ENCODE results near the gene DAB1.

Gene DAB1

GRCh38 chr1:57411262-57411661 lies 12.6 kb downstream of the DAB1 start:
- no peak for DNase-seq (ENCODE audit: low read depth)

GRCh38 chr1:57410508-57410907 lies 13.4 kb downstream of the DAB1 start:
- no peak for DNase-seq (ENCODE audit: low read depth)

- no peak for DNase-seq (ENCODE audit: low read depth)
These were observed 15.9 kb downstream of the DAB1 start for GRCh38 chr1:57407928-57408327.

DNA sequence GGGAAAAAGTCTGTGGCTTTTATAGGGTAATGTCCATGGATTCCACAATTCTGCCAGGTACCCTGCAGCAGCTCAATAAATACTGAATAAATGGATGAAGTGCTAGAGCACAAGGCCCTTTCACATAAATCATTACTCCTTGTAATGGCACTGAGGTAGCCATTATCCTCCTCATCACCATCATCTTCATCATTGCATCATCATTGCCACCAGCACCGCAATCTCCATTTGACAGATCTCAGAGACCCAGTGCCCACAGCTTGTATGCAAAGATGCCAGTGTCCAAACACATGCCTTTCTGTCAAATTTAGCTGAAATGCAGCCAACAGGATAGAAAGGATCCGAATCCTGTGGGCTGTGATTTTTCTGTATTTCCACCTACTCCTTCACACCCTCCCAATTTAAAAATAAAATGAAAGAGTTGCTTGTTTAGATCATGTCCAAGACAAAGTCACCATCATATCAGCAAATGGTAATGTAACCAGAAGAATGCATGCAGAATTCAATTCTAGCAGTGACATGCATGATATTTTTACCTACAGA lies 17.4 kb downstream of the DAB1 start:
- DNase-seq (ENCODE audit: low read depth): no peak

DNA sequence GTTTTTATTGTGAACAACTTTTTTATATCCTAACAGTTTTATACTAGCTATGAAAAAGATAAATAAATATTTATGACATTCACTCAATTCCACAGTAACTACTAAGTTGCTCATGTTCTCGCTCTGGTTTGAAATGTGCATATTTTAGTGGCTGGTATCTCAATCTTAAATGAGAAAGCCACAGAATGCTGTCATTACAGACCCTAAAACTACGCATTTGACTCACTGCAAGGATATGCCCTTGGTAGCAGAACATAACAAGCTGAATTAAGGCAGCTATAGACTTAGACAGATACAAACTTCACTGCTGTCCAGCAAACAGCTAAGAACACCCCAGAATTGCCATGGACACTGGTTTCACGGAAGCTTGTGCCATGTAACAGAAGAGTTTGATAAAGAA lies 19.0 kb downstream of the DAB1 start:
- no peak for DNase-seq (ENCODE audit: low read depth)

DNA sequence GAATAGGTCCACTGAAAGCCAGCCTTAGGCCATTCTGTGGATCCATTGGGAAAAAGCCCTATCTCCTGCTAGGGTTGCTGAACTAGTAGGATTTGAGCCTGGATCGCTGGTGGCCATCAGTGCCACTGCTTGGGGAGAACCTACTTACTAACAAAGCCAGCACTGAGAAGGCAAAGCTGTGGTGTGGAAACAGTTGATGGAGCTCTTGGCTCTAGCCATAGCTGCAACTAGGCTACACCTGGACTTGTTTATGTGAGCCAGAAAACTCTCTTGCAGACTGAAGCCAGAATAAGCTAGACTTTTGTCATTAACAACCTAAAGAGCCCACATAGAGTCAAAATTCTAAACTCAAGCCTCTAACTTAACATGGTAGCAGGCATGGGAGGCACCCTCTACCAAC lies 20.7 kb downstream of the DAB1 start:
- no peak for DNase-seq (ENCODE audit: low read depth)

DNA sequence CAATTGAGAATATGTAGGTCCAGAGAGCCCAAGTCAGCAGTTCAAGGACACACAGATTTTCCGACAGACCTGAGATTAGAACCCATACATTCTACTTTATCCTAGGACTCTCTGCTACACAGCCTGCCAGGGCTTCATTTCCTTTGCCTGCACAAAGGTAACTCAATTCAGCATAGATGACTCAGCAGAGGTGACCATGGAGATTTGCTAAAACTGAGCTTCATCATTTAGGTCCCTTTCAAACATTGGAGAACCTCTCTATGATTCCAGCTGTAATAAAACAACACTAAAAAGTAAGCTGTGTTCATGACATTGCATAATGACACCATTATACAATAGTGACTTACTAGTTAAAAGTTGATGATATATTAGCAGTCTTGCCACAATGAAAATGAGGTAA lies 22.2 kb downstream of the DAB1 start:
- no peak for DNase-seq (ENCODE audit: low read depth)

DNA sequence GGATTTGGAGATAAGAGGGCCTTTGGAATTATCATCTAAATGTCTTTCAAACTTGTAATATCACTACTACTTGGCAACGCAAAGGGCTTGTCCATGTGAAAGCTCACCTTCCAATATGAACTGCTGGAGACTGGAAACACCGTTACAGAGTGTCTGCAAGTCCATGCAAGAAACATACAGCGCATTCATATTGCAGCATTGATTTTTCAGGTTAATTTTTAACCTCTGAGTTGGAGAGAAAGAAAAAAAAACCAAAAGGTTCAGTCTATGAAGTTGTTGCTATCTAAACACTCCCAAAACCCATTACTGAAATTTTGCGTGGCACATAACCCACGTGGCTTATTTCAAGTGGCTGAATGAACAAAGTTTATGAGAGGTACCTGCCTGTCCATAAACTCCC lies 23.8 kb downstream of the DAB1 start:
- DNase-seq (ENCODE audit: low read depth): no peak

- no peak for DNase-seq (ENCODE audit: low read depth)
These were observed 30.7 kb downstream of the DAB1 start for GRCh38 chr1:57393058-57393584.

DNA sequence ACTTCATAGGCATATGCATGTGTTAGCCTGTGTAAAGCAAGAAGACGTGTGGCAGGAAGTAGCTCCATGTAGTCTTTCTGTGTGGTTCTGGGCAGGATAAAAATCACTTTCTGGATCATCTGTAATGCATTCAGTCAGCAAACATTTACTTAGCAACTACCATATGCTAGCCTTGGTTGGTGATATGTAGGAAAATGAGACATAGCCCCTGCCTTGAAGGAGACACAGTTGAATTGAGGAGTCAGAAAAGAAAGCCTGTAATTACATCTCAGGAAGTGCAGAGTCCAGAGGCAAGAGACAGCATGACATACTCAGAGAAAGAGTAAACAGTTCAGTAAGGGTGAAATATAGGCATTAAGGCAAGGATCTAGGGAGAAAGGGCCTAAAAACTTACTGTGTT lies 38.5 kb downstream of the DAB1 start:
- no peak for DNase-seq (ENCODE audit: low read depth)

DNA sequence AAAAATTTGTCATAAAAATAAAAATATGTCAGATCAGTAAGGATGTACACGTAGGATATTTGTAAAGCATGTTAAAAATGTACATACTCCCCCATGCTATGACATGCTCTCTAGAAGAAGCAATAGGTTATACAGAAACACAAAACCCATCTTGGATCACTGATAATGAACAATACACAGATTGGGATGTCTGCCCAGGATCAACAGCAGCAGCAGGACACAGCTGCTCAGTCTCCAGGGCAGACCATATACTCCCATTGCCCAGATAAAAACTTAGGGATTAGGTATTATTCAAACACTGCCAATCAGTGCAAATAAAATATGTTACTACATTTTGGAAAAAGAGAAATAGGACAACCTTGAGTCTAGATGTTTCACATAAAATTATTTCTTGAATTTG lies 39.0 kb downstream of the DAB1 start:
- no peak for DNase-seq (ENCODE audit: low read depth)

DNA sequence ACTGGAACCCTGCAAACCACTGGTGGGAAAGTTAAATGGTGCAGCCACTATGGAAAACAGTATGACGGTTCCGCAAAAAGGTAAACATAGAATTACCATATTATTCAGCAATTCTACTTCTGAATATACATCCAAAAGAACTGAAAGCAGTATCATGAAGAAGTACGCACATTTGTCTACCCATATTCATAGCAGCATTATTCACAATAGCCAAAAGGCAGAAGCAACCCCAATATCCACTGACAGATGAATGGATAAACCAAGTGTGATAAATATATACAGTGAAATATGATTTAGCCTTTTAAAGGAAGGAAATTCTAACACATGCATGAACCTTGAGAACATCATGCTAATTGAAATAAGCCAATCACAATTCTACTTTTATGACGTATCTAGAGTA lies 39.6 kb downstream of the DAB1 start:
- DNase-seq (ENCODE audit: low read depth): no peak

DNA sequence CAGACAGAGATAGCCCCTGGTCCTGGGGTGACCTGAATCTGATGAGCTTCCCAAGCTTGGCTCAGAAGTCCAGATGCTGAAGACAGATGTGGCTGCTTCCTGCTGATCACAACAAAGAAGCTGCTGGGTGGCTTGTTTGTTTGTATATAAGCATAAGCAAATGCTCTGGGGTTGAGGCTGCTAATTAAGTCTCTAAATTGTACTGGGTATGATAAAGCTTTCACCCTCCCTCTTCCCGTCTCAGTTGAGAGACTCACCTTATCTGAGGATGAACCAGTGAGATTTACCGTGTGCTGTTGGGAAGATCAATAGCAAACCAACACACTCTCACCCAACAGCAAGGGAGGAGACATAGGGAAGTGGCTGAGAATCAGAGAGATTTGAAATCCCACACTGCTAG lies 42.0 kb downstream of the DAB1 start:
- no peak for DNase-seq (ENCODE audit: low read depth)

GRCh38 chr1:57381426-57381825 lies 42.4 kb downstream of the DAB1 start:
- DNase-seq (ENCODE audit: low read depth): no peak

DNA sequence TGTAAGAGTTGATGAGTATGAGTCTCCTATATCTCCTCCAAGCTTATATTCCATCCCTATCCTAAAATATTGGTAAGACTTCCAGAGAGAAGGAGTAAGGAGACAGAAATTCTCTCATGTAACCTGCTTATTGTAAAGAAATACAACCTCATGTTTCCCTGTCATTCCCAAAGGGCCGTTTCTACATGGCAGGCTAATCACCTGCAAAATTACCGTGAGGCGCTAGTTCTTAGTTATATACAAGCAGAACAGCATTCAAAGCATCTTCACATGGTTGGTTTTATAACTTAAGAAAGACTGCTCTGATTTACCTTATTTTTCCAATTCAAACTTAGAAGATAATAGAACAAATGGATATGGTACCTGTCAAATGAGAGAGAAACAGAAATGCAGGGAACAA lies 42.9 kb downstream of the DAB1 start:
- DNase-seq (ENCODE audit: low read depth): no peak

- DNase-seq (ENCODE audit: low read depth): no peak
These were observed 45.3 kb downstream of the DAB1 start for GRCh38 chr1:57378534-57378933.

DNA sequence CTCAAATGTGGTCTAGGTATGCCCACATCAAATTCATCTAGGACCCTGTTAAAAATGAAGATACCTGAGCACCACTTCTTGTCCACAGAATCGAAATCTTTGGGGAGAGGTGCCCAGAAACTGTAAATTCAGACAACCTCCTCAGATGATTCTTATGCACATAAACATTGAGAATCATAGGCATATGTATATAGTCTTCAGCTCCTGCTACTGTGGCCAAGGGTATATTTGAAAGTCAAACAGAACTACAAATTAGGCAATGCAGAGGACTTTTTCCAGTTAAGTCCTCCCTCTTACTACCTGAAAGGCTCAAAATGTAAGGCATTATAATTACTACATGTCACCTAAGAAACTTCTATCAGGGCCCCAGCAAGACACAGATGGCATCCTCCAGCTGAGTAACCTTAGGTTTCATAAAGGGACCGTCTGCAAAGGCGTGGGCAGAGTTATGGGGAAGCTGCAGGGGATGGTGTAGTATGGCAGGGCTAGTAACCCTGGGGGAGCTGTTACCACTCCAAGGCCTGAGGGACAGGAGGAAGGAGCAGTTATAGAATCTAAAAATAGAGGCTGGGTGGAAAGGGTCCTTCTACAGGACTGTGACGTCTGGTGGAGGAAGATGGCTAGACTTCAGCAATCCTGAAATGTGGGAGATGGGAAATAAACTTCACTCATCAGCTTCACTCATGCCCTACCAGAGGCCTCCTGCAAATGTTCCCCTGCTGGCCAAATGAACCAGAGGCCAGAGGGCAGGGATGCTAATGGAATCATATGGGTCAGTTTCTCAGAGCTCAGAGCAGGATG lies 46.3 kb downstream of the DAB1 start:
- no peak for DNase-seq (ENCODE audit: low read depth)

- DNase-seq (ENCODE audit: low read depth): no peak
These were observed 47.8 kb downstream of the DAB1 start for GRCh38 chr1:57376041-57376440.

DNA sequence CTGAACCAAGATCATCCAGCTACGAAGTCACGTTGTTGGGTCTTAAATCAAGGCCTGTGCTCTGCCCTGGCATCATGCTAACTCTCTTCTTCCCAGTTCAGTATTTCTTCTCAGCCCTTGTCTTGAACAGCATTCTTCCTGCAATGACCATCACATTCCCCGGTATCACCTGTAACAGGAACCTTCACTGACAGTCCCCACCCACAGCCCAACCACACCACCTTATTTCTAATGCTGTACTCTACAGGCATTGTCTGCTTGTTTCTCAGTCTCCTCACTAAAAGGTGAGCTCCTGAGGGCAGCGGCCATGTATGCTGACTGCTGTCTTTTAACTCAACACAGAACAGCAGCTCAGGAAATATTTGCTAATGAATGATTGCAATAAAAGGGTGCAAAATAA lies 54.0 kb downstream of the DAB1 start:
- no peak for DNase-seq (ENCODE audit: low read depth)

- no peak for DNase-seq (ENCODE audit: low read depth)
These were observed 55.9 kb downstream of the DAB1 start for GRCh38 chr1:57367945-57368344.

DNA sequence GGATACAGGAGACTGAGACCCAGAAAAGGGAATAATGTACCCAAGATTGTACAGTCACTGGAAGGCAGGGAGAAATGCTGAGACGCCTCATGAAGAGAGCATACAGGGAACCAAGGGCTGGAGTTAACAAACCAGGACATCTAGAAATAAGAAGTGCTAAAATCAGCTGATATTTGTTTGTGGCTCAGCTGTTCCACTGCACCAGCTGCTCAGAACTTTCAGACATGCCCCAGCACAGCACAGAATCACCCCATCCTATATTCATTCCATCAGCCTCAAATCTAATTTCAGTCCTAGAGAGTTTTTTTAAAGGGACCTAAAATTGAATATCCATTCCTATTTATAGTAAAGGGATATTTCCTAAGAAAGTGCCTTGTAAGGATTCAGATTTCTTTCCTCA lies 60.2 kb downstream of the DAB1 start:
- no peak for DNase-seq (ENCODE audit: low read depth)

GRCh38 chr1:57363165-57363564 lies 60.7 kb downstream of the DAB1 start:
- no peak for DNase-seq (ENCODE audit: low read depth)

DNA sequence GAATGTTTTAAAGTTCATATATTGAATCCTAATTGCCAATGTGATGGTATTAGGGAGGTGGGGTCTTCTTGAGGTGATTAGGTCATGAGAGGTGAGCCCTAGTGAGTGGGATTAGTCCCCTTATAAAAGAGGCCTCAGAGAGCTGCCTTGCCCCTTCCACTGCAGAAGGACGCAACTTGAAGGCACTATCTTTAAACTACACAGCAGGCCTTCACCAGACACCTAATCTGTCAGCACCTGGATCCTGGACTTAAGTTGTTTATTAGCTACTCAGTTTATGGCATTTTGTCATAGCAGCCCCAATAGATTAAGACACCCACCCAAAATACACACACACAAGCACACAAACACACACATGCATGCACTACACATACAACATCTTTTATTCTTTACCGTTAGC lies 61.4 kb downstream of the DAB1 start:
- DNase-seq (ENCODE audit: low read depth): no peak

- DNase-seq (ENCODE audit: low read depth): no peak
These were observed 62.3 kb downstream of the DAB1 start for GRCh38 chr1:57361516-57361915.
